Gastrocnemius medialis (tissue), 4 donors: ENCODE measurements around the gene TMEM117. TPM values are rescaled to one million over a fixed set of nuclear protein-coding genes. Genes with fewer than 3 reads are reported as not detected.

Experiments used
- ATAC-seq, 2 donors: fragments of 150-250 bp; one replicate each; pipeline ENCODE4 v1.9.1; 2016
- DNase-seq, 2 donors: peaks; one replicate each; pipeline ENCODE4 v3.0.0-alpha.2; 2019
- H3K27ac ChIP-seq, 4 donors: fragments of 200-600 bp; sonication (generic); 1 replicate in 1 of 4; 2 replicates in 3 of 4; pipeline ENCODE4 v1.5.1; 2016 to 2018; ENCODE audit warnings: mild to moderate bottlenecking in 2 of 4, moderate library complexity in 1 of 4
- H3K27me3 ChIP-seq, 3 donors: fragments of 200-600 bp; sonication (generic) in 2 of 3; 1 replicate in 1 of 3; 2 replicates in 2 of 3; pipeline versions ENCODE4 v1.5.1 to v1.6.0; 2016 to 2019; ENCODE audit warnings: mild to moderate bottlenecking in 1 of 3, moderate library complexity in 1 of 3
- H3K36me3 ChIP-seq, 2 donors: fragments of 200-600 bp; sonication (generic) in 1 of 2; one replicate each; pipeline ENCODE4 v1.5.1; 2017 to 2018
- H3K4me1 ChIP-seq, 2 donors: fragments of 200-600 bp; sonication (generic) in 1 of 2; one replicate each; pipeline ENCODE4 v1.5.1; 2016 to 2017; ENCODE audit warnings: mild to moderate bottlenecking in 2 of 2
- H3K4me3 ChIP-seq, 4 donors: fragments of 200-600 bp; sonication (generic) in 3 of 4; 1 replicate in 1 of 4; 2 replicates in 3 of 4; pipeline ENCODE4 v1.5.1; 2016 to 2019; ENCODE audit warnings: mild to moderate bottlenecking in 2 of 4
- H3K9me3 ChIP-seq, 3 donors: fragments of 200-600 bp; sonication (generic) in 2 of 3; 1 replicate in 1 of 3; 2 replicates in 2 of 3; pipeline ENCODE4 v1.5.1; 2016 to 2019
- CTCF ChIP-seq, 5 experiments: fragments of 450-650 bp in 3 of 5; fragments of 200-600 bp in 2 of 5; sonication (generic) in 2 of 5; IDR thresholded peaks in 4 of 5; conservative IDR thresholded peaks in 1 of 5; 1 replicate in 4 of 5; 2 replicates in 1 of 5; pipeline ENCODE4 v1.5.1; 2016 to 2019; ENCODE audit warnings: antibody characterized with exemption in 5 of 5, mild to moderate bottlenecking in 3 of 5, moderate library complexity in 3 of 5
- POLR2A ChIP-seq, 2 donors: fragments of 450-650 bp; IDR thresholded peaks; one replicate each; pipeline ENCODE4 v1.6.1; 2017; ENCODE audit warnings: antibody characterized with exemption in 2 of 2, mild to moderate bottlenecking in 2 of 2, moderate library complexity in 2 of 2
- in situ Hi-C, 4 donors: fragments of 200-750 bp; cut with MboI; loops; one replicate each; pipeline versions ENCODE4 v1.15.0 to v1.8.0; 2017; ENCODE audit warnings: low sequenced_read_pairs in 4 of 4
- intact Hi-C: fragments of 100-400 bp; cut with DNase I; formaldehyde crosslinking; loops from one replicate; pipeline ENCODE4 v1.15.1; 2023; ENCODE audit warnings: low total_unique reads
- total RNA-seq, 4 donors: library from RNA; depleted of rRNA; stranded (reverse); fragments of >200 nt; gene quantifications; one replicate each; pipeline versions ENCODE4 v1.1.0 to v1.2.3, GENCODE V29; 2016

TMEM117 gene
- total RNA-seq, 4 donors from 2014 or later = 3.5 to 19.4 (median 6.1) TPM

- Histone ChIP-seq H3K4me1 (no peaks in the 10 kb centered on the region), H3K9me3 (peaks cover 0 to 3% (median 0%) of the 10 kb centered on the region in 3 donors), H3K36me3 (no peaks in the 10 kb centered on the region), H3K27ac (no peak overlapping the region), H3K4me3 (no peak overlapping the region), H3K27me3 (no peaks in the 10 kb centered on the region)
- no peak for DNase-seq
- intact Hi-C loops (no loop called here), in situ Hi-C loops (no loop called here)
- TF ChIP-seq POLR2A (IDR thresholded peaks at IDR 0.05) = no peak
- TF ChIP-seq CTCF (IDR thresholded peaks at IDR 0.05 in 4 of 5, conservative IDR thresholded peaks at IDR 0.05 in 1 of 5) = no peak
- no peak for ATAC-seq
Measured at GRCh38 chr12:44314007-44314500, 478.2 kb downstream of the TMEM117 start.

- DNase-seq (no peak), ATAC-seq (no peak)
- no peaks in the 10 kb centered on the region for H3K36me3 ChIP-seq
- TF ChIP-seq POLR2A (IDR thresholded peaks at IDR 0.05) (no peak), CTCF (IDR thresholded peaks at IDR 0.05 in 4 of 5, conservative IDR thresholded peaks at IDR 0.05 in 1 of 5) (no peak)
- no peak overlapping the region for H3K4me3 ChIP-seq
- H3K27ac ChIP-seq = no peak overlapping the region
- intact Hi-C loops (no loop called here), in situ Hi-C loops (no loop called here)
- H3K4me1 ChIP-seq = no peaks in the 10 kb centered on the region
- no peaks in the 10 kb centered on the region for H3K9me3 ChIP-seq
- no peaks in the 10 kb centered on the region for H3K27me3 ChIP-seq
Measured at GRCh38 chr12:44317651-44318126, 481.8 kb downstream of the TMEM117 start.

- Histone ChIP-seq H3K4me1 (no peaks in the 10 kb centered on the region), H3K36me3 (no peaks in the 10 kb centered on the region), H3K9me3 (no peaks in the 10 kb centered on the region), H3K4me3 (no peak overlapping the region), H3K27me3 (no peaks in the 10 kb centered on the region), H3K27ac (no peak overlapping the region)
- intact Hi-C loops = no loop called here
- no peak for ATAC-seq
- in situ Hi-C loops = no loop called here
- TF ChIP-seq CTCF (IDR thresholded peaks at IDR 0.05 in 4 of 5, conservative IDR thresholded peaks at IDR 0.05 in 1 of 5) = no peak
- no peak for TF ChIP-seq POLR2A (IDR thresholded peaks at IDR 0.05)
- no peak for DNase-seq
Measured at GRCh38 chr12:44331269-44331668, 495.4 kb downstream of the TMEM117 start.

GRCh38 chr12:44334347-44334746 lies 498.5 kb downstream of the TMEM117 start:
- ATAC-seq (no peak), DNase-seq (no peak)
- intact Hi-C loops = no loop called here
- Histone ChIP-seq H3K36me3 (no peaks in the 10 kb centered on the region), H3K9me3 (no peaks in the 10 kb centered on the region), H3K4me1 (no peaks in the 10 kb centered on the region), H3K27me3 (no peaks in the 10 kb centered on the region), H3K27ac (no peak overlapping the region), H3K4me3 (no peak overlapping the region)
- in situ Hi-C loops = no loop called here
- TF ChIP-seq CTCF (IDR thresholded peaks at IDR 0.05 in 4 of 5, conservative IDR thresholded peaks at IDR 0.05 in 1 of 5) (no peak), POLR2A (IDR thresholded peaks at IDR 0.05) (no peak)

GRCh38 chr12:44335030-44335429 lies 499.1 kb downstream of the TMEM117 start:
- DNase-seq (no peak), ATAC-seq (no peak)
- Histone ChIP-seq H3K27ac (no peak overlapping the region), H3K27me3 (no peaks in the 10 kb centered on the region), H3K36me3 (no peaks in the 10 kb centered on the region), H3K9me3 (no peaks in the 10 kb centered on the region), H3K4me3 (no peak overlapping the region), H3K4me1 (no peaks in the 10 kb centered on the region)
- TF ChIP-seq POLR2A (IDR thresholded peaks at IDR 0.05) (no peak), CTCF (IDR thresholded peaks at IDR 0.05 in 4 of 5, conservative IDR thresholded peaks at IDR 0.05 in 1 of 5) (no peak)
- intact Hi-C loops (no loop called here), in situ Hi-C loops (no loop called here)
